ENCODE measurements around the gene CPHXL.

CPHXL gene

GRCh38 chr16:75726390-75726789 is at the start of gene CPHXL:
TSS of gene CPHXL (minus strand) at chr16:75726490. CDS start at chr16:75726442, 48 bp downstream.
- Histone ChIP-seq H3K4me1 (ENCODE audit: control insufficient read depth, insufficient read depth, low read length) (no peaks in the 10 kb centered on the region), H3K36me3 (ENCODE audit: control insufficient read depth, insufficient read depth, low read length) (no peaks in the 10 kb centered on the region), H3K9me3 (ENCODE audit: control insufficient read depth, insufficient read depth, low read length) (peaks cover 5% of the 10 kb centered on the region; the same call in 1 of the 2 replicates), H3K27me3 (ENCODE audit: control insufficient read depth, insufficient read depth, low read length) (no peaks in the 10 kb centered on the region), H3K9ac (ENCODE audit: low read depth, low read length) (no peak within 1 kb of the TSS), H3K4me3 (ENCODE audit: low read depth, low read length) (no peak within 1 kb of the TSS), H3K27ac (ENCODE audit: low read depth, low read length) (no peak within 1 kb of the TSS)

- H3K36me3 ChIP-seq (ENCODE audit: control insufficient read depth, insufficient read depth, low read length): no peaks in the 10 kb centered on the region
- peaks cover 5% of the 10 kb centered on the region for H3K9me3 ChIP-seq (ENCODE audit: control insufficient read depth, insufficient read depth, low read length)
- H3K27ac ChIP-seq (ENCODE audit: low read depth, low read length): no peak overlapping the region
- no peak overlapping the region for H3K4me3 ChIP-seq (ENCODE audit: low read depth, low read length)
- no peak overlapping the region for H3K9ac ChIP-seq (ENCODE audit: low read depth, low read length)
- H3K4me1 ChIP-seq (ENCODE audit: control insufficient read depth, insufficient read depth, low read length): no peaks in the 10 kb centered on the region
- no peaks in the 10 kb centered on the region for H3K27me3 ChIP-seq (ENCODE audit: control insufficient read depth, insufficient read depth, low read length)
Measured at GRCh38 chr16:75774197-75774596, 47.9 kb upstream of the CPHXL start.

GRCh38 chr16:75770051-75770450 is 43.8 kb upstream of the CPHXL start:
- H3K36me3 ChIP-seq (ENCODE audit: control insufficient read depth, insufficient read depth, low read length): no peaks in the 10 kb centered on the region
- H3K9me3 ChIP-seq (ENCODE audit: control insufficient read depth, insufficient read depth, low read length): peaks cover 5% of the 10 kb centered on the region
- no peaks in the 10 kb centered on the region for H3K4me1 ChIP-seq (ENCODE audit: control insufficient read depth, insufficient read depth, low read length)
- H3K27ac ChIP-seq (ENCODE audit: low read depth, low read length): no peak overlapping the region
- H3K4me3 ChIP-seq (ENCODE audit: low read depth, low read length): no peak overlapping the region
- H3K27me3 ChIP-seq (ENCODE audit: control insufficient read depth, insufficient read depth, low read length): no peaks in the 10 kb centered on the region
- no peak overlapping the region for H3K9ac ChIP-seq (ENCODE audit: low read depth, low read length)

DNA sequence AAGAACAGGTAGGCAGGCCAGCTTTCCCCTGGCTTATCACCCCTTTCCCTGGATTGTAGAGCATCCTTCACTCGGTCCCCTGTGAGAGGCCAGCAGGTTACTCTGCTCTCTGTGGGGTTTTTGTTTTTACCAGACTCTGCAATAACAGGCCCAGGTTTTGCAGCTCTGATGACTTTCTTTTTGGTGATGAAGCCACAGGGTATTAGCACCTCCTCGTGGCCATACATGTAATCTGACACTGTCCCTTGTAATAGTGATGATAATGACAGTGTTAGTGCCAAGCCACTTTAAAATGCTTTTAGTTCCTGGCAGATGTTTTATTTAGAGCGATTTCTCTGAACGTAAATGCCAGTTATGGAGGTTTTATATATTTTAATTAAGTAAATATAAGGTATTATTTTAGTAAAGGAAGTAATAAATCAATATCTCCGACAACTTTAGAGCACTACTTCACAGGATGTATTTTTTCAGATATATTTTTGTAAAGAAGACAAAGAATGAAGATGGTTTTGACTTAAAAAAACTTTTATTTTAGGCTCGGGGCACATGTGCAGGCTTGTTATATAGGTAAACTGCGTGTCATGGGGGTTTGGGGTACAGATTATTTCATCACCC is 38.0 kb upstream of the CPHXL start:
- Histone ChIP-seq H3K27me3 (ENCODE audit: control insufficient read depth, insufficient read depth, low read length) (no peaks in the 10 kb centered on the region), H3K9me3 (ENCODE audit: control insufficient read depth, insufficient read depth, low read length) (no peaks in the 10 kb centered on the region), H3K9ac (ENCODE audit: low read depth, low read length) (no peak overlapping the region), H3K36me3 (ENCODE audit: control insufficient read depth, insufficient read depth, low read length) (no peaks in the 10 kb centered on the region), H3K4me3 (ENCODE audit: low read depth, low read length) (no peak overlapping the region), H3K4me1 (ENCODE audit: control insufficient read depth, insufficient read depth, low read length) (0 out of 2 replicates have a peak, but pooled peaks cover 3% of the 10 kb centered on the region), H3K27ac (ENCODE audit: low read depth, low read length) (no peak overlapping the region)

DNA sequence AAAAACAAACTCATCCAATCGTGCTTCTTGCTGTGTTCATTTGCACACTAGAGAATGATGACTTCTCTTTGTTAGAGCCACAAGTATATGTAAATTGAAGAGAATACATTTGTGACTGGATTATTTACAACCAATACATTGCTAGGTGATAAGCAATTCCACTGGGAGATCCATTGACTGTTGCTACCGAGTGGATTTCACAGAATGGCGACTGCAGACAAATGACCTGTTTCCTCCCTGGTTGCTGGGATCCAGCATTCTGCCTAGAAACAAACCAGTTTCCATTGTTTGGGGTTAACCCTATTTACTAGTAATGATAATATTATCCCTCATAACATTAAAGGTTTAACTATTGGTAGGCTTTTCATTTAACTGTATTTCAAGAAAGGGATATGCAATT is 36.9 kb upstream of the CPHXL start:
- H3K36me3 ChIP-seq (ENCODE audit: control insufficient read depth, insufficient read depth, low read length): no peaks in the 10 kb centered on the region
- 0 out of 2 replicates have a peak, but pooled peaks cover 3% of the 10 kb centered on the region for H3K4me1 ChIP-seq (ENCODE audit: control insufficient read depth, insufficient read depth, low read length)
- H3K9ac ChIP-seq (ENCODE audit: low read depth, low read length): no peak overlapping the region
- no peak overlapping the region for H3K4me3 ChIP-seq (ENCODE audit: low read depth, low read length)
- H3K9me3 ChIP-seq (ENCODE audit: control insufficient read depth, insufficient read depth, low read length): no peaks in the 10 kb centered on the region
- H3K27me3 ChIP-seq (ENCODE audit: control insufficient read depth, insufficient read depth, low read length): no peaks in the 10 kb centered on the region
- no peak overlapping the region for H3K27ac ChIP-seq (ENCODE audit: low read depth, low read length)

GRCh38 chr16:75762746-75763145 is 36.5 kb upstream of the CPHXL start:
- H3K27ac ChIP-seq (ENCODE audit: low read depth, low read length): no peak overlapping the region
- 0 out of 2 replicates have a peak, but pooled peaks cover 3% of the 10 kb centered on the region for H3K4me1 ChIP-seq (ENCODE audit: control insufficient read depth, insufficient read depth, low read length)
- no peak overlapping the region for H3K4me3 ChIP-seq (ENCODE audit: low read depth, low read length)
- no peaks in the 10 kb centered on the region for H3K36me3 ChIP-seq (ENCODE audit: control insufficient read depth, insufficient read depth, low read length)
- H3K27me3 ChIP-seq (ENCODE audit: control insufficient read depth, insufficient read depth, low read length): no peaks in the 10 kb centered on the region
- no peak overlapping the region for H3K9ac ChIP-seq (ENCODE audit: low read depth, low read length)
- no peaks in the 10 kb centered on the region for H3K9me3 ChIP-seq (ENCODE audit: control insufficient read depth, insufficient read depth, low read length)

- Histone ChIP-seq H3K27ac (ENCODE audit: low read depth, low read length) (no peak overlapping the region), H3K9me3 (ENCODE audit: control insufficient read depth, insufficient read depth, low read length) (no peaks in the 10 kb centered on the region; the same call in 1 of the 2 replicates), H3K9ac (ENCODE audit: low read depth, low read length) (no peak overlapping the region), H3K36me3 (ENCODE audit: control insufficient read depth, insufficient read depth, low read length) (no peaks in the 10 kb centered on the region), H3K27me3 (ENCODE audit: control insufficient read depth, insufficient read depth, low read length) (no peaks in the 10 kb centered on the region), H3K4me1 (ENCODE audit: control insufficient read depth, insufficient read depth, low read length) (0 out of 2 replicates have a peak, but pooled peaks cover 3% of the 10 kb centered on the region), H3K4me3 (ENCODE audit: low read depth, low read length) (no peak overlapping the region)
Measured at GRCh38 chr16:75761108-75761507, 34.8 kb upstream of the CPHXL start.

DNA sequence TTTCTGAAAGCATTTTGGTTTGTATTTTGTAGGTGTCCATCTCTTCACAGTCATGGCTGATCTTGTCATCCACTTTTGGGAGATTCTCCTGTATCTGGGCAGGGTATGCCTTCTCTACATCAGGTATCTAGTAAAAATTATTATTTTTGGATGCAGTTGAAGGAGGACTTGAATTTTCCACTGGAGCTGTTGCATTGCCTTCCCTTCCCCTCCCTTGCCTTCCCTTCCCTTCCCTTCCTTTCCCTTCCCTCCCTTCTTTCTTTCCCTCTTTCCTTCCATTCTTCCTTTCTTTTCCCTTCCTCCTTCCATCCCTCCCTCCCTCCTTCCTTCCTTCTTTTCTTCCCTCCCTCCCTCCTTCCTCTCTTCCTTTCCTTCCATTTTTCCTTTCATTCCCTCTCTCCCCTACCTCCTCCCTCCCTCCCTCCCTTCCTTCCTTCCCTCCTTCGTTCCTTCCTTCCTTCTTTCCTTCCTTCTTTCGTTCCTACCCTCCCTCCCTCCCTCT is 33.8 kb upstream of the CPHXL start:
- Histone ChIP-seq H3K9ac (ENCODE audit: low read depth, low read length) (no peak overlapping the region), H3K36me3 (ENCODE audit: control insufficient read depth, insufficient read depth, low read length) (no peaks in the 10 kb centered on the region), H3K27ac (ENCODE audit: low read depth, low read length) (no peak overlapping the region), H3K9me3 (ENCODE audit: control insufficient read depth, insufficient read depth, low read length) (no peaks in the 10 kb centered on the region; the same call in 1 of the 2 replicates), H3K4me1 (ENCODE audit: control insufficient read depth, insufficient read depth, low read length) (0 out of 2 replicates have a peak, but pooled peaks cover 3% of the 10 kb centered on the region), H3K27me3 (ENCODE audit: control insufficient read depth, insufficient read depth, low read length) (no peaks in the 10 kb centered on the region), H3K4me3 (ENCODE audit: low read depth, low read length) (no peak overlapping the region)

- no peaks in the 10 kb centered on the region for H3K36me3 ChIP-seq (ENCODE audit: control insufficient read depth, insufficient read depth, low read length)
- H3K9ac ChIP-seq (ENCODE audit: low read depth, low read length): no peak overlapping the region
- H3K4me1 ChIP-seq (ENCODE audit: control insufficient read depth, insufficient read depth, low read length): 0 out of 2 replicates have a peak, but pooled peaks cover 2% of the 10 kb centered on the region
- no peak overlapping the region for H3K27ac ChIP-seq (ENCODE audit: low read depth, low read length)
- H3K4me3 ChIP-seq (ENCODE audit: low read depth, low read length): no peak overlapping the region
- H3K27me3 ChIP-seq (ENCODE audit: control insufficient read depth, insufficient read depth, low read length): no peaks in the 10 kb centered on the region
- H3K9me3 ChIP-seq (ENCODE audit: control insufficient read depth, insufficient read depth, low read length): no peaks in the 10 kb centered on the region; the same call in 1 of the 2 replicates
Measured at GRCh38 chr16:75758215-75758614, 31.9 kb upstream of the CPHXL start.

- Histone ChIP-seq H3K9me3 (ENCODE audit: control insufficient read depth, insufficient read depth, low read length) (peaks cover 12% of the 10 kb centered on the region), H3K4me1 (ENCODE audit: control insufficient read depth, insufficient read depth, low read length) (no peaks in the 10 kb centered on the region), H3K27ac (ENCODE audit: low read depth, low read length) (no peak overlapping the region), H3K9ac (ENCODE audit: low read depth, low read length) (no peak overlapping the region), H3K4me3 (ENCODE audit: low read depth, low read length) (no peak overlapping the region), H3K36me3 (ENCODE audit: control insufficient read depth, insufficient read depth, low read length) (no peaks in the 10 kb centered on the region), H3K27me3 (ENCODE audit: control insufficient read depth, insufficient read depth, low read length) (no peaks in the 10 kb centered on the region)
Measured at GRCh38 chr16:75754141-75754540, 27.9 kb upstream of the CPHXL start.

GRCh38 chr16:75750528-75750927 is 24.2 kb upstream of the CPHXL start:
- Histone ChIP-seq H3K9ac (ENCODE audit: low read depth, low read length) (no peak overlapping the region), H3K4me1 (ENCODE audit: control insufficient read depth, insufficient read depth, low read length) (no peaks in the 10 kb centered on the region), H3K9me3 (ENCODE audit: control insufficient read depth, insufficient read depth, low read length) (peaks cover 32% of the 10 kb centered on the region), H3K27me3 (ENCODE audit: control insufficient read depth, insufficient read depth, low read length) (no peaks in the 10 kb centered on the region), H3K4me3 (ENCODE audit: low read depth, low read length) (no peak overlapping the region), H3K36me3 (ENCODE audit: control insufficient read depth, insufficient read depth, low read length) (no peaks in the 10 kb centered on the region), H3K27ac (ENCODE audit: low read depth, low read length) (no peak overlapping the region)

All from HUES48 (cell line).